SK-N-SH treated with all-trans-retinoic acid at 6 μM for 48 hours (cell line): ENCODE data around the gene TSR1.

Experiments
- ATAC-seq: fragments of 200-7000 bp; cut with Tn5 transposase; 3 replicates; pipeline ENCODE4 v1.9.1; 2020; ENCODE audit warnings: mild to moderate bottlenecking, moderate library complexity
- ARNTL ChIP-seq: fragments of 450-650 bp; formaldehyde crosslinking; IDR thresholded peaks from 2 replicates; pipeline ENCODE4 v1.5.0; 2020; ENCODE audit warnings: low read depth, mild to moderate bottlenecking, moderate library complexity, borderline replicate concordance
- BACH2 ChIP-seq: fragments of 250-450 bp; sonication (Bioruptor Pico); IDR thresholded peaks from 2 replicates; pipeline ENCODE4 v1.9.0; 2021; ENCODE audit warnings: mild to moderate bottlenecking, borderline replicate concordance
- CSDC2 ChIP-seq: fragments of 250-450 bp; sonication (Bioruptor Pico); IDR thresholded peaks from 2 replicates; pipeline ENCODE4 v1.5.0; 2020; ENCODE audit warnings: mild to moderate bottlenecking, moderate library complexity
- ESRRG ChIP-seq: fragments of 250-450 bp; sonication (Bioruptor Pico); IDR thresholded peaks from 2 replicates; pipeline ENCODE4 v1.6.1; 2021; ENCODE audit warnings: mild to moderate bottlenecking
- GLIS3 ChIP-seq: fragments of 250-450 bp; sonication (Bioruptor Pico); IDR thresholded peaks from 2 replicates; pipeline ENCODE4 v1.5.0; 2020; ENCODE audit warnings: mild to moderate bottlenecking, moderate library complexity
- ISL1 ChIP-seq: fragments of 250-450 bp; sonication (Bioruptor Pico); IDR thresholded peaks from 2 replicates; pipeline ENCODE4 v2.1.2; 2022; ENCODE audit warnings: mild to moderate bottlenecking, moderate library complexity
- OSR1 ChIP-seq: fragments of 250-450 bp; sonication (Bioruptor Pico); IDR thresholded peaks from 2 replicates; pipeline ENCODE4 v1.8.0; 2022; ENCODE audit warnings: moderate library complexity, mild to moderate bottlenecking, inconsistent platforms
- PPARA ChIP-seq: fragments of 250-450 bp; sonication (Bioruptor Pico); IDR thresholded peaks from 2 replicates; pipeline ENCODE4 v1.5.0; 2020; ENCODE audit warnings: mild to moderate bottlenecking, borderline replicate concordance
- RARB ChIP-seq: fragments of 250-450 bp; sonication (Bioruptor Pico); IDR thresholded peaks from 2 replicates; pipeline ENCODE4 v1.8.0; 2021; ENCODE audit warnings: mild to moderate bottlenecking, moderate library complexity
- SNAI2 ChIP-seq: fragments of 250-450 bp; sonication (Bioruptor Pico); IDR thresholded peaks from 2 replicates; pipeline ENCODE4 v1.5.0; 2020; ENCODE audit warnings: mild to moderate bottlenecking, moderate library complexity
- TCF4 ChIP-seq: fragments of 250-450 bp; sonication (Bioruptor Pico); IDR thresholded peaks from 2 replicates; pipeline ENCODE4 v1.8.0; 2021; ENCODE audit warnings: mild to moderate bottlenecking, moderate library complexity, borderline replicate concordance
- TOX ChIP-seq: fragments of 250-450 bp; sonication (Bioruptor Pico); IDR thresholded peaks from 2 replicates; pipeline ENCODE4 v1.8.0; 2021; ENCODE audit warnings: mild to moderate bottlenecking, moderate library complexity, borderline replicate concordance
- ZC3H10 ChIP-seq: fragments of 250-450 bp; sonication (Bioruptor Pico); IDR thresholded peaks from 2 replicates; pipeline ENCODE4 v1.5.1; 2021; ENCODE audit warnings: mild to moderate bottlenecking, moderate library complexity
- ZFP30 ChIP-seq: fragments of 450-650 bp; formaldehyde crosslinking; IDR thresholded peaks from 2 replicates; pipeline ENCODE4 v1.5.0; 2022; ENCODE audit warnings: mild to moderate bottlenecking, moderate library complexity
- ZNF565 ChIP-seq: fragments of 450-650 bp; formaldehyde crosslinking; conservative IDR thresholded peaks from 2 replicates; pipeline ENCODE4 v1.5.0; 2020; ENCODE audit warnings: low read depth, mild to moderate bottlenecking, moderate library complexity
- ZNF8 ChIP-seq: fragments of 450-650 bp; formaldehyde crosslinking; IDR thresholded peaks from 2 replicates; pipeline ENCODE4 v1.5.0; 2020; ENCODE audit warnings: mild to moderate bottlenecking, moderate library complexity
- TF ChIP-seq, protein P1 (sequence below): fragments of 250-450 bp; sonication (Bioruptor Pico); IDR thresholded peaks from 2 replicates; pipeline ENCODE4 v1.8.0; 2021; ENCODE audit warnings: low read depth, mild to moderate bottlenecking, moderate library complexity, borderline replicate concordance
- TF ChIP-seq, protein P2 (sequence below): fragments of 250-450 bp; sonication (Bioruptor Pico); IDR thresholded peaks from 2 replicates; pipeline ENCODE4 v1.8.0; 2020; ENCODE audit warnings: mild to moderate bottlenecking, moderate library complexity, borderline replicate concordance
- TF ChIP-seq, protein P3 (sequence below): fragments of 250-450 bp; sonication (Bioruptor Pico); IDR thresholded peaks from 2 replicates; pipeline ENCODE4 v1.5.1; 2020; ENCODE audit warnings: low read depth, mild to moderate bottlenecking, moderate library complexity
- TF ChIP-seq, protein P4 (sequence below): fragments of 250-450 bp; sonication (Bioruptor Pico); IDR thresholded peaks from 2 replicates; pipeline ENCODE4 v1.5.1; 2021; ENCODE audit warnings: mild to moderate bottlenecking, moderate library complexity

Gene TSR1

DNA sequence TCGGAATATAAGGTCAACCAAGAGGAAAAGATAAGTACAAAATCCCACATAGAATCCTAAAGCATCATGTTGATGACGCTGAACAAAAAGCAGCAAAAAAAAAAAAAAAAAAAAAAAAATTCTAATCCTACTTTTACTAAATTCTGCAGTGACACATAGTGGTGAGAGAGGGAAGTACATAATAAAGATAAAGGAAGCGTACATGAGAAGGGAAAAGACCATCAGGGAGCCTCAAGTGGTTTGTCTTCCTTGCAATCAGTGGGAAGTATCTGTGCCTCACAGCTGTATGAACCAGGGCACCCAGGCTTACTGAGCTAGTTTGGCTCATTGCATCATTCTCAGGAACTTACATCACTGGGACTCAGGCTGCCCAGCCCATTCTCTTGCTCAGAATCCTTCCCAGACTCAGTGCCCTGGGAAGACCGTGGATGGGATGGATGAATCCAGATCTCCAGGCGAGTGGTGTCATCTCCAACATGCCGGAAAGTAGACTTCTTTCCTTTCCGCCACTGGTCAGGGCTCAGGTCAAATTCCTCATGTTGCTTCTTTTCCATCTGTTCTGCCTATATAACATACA is 53.9 kb downstream of the TSR1 start:
- peak; percentile 82 for ATAC-seq
- TF ChIP-seq ZFP30, result no peak
- no peak for TF ChIP-seq TCF4
- no peak for TF ChIP-seq RARB
- TF ChIP-seq, protein P1, sequence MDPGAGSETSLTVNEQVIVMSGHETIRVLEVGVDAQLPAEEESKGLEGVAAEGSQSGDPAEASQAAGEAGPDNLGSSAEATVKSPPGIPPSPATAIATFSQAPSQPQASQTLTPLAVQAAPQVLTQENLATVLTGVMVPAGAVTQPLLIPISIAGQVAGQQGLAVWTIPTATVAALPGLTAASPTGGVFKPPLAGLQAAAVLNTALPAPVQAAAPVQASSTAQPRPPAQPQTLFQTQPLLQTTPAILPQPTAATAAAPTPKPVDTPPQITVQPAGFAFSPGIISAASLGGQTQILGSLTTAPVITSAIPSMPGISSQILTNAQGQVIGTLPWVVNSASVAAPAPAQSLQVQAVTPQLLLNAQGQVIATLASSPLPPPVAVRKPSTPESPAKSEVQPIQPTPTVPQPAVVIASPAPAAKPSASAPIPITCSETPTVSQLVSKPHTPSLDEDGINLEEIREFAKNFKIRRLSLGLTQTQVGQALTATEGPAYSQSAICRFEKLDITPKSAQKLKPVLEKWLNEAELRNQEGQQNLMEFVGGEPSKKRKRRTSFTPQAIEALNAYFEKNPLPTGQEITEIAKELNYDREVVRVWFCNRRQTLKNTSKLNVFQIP (CRISPR knock-in tag), result no peak
- no peak for TF ChIP-seq ISL1 (CRISPR knock-in tag)
- no peak for TF ChIP-seq ARNTL (CRISPR knock-in tag)
- TF ChIP-seq OSR1 (CRISPR knock-in tag), result no peak
- no peak for TF ChIP-seq ZNF8
- TF ChIP-seq CSDC2 (CRISPR knock-in tag), result no peak
- no peak for TF ChIP-seq ESRRG (CRISPR knock-in tag)

DNA sequence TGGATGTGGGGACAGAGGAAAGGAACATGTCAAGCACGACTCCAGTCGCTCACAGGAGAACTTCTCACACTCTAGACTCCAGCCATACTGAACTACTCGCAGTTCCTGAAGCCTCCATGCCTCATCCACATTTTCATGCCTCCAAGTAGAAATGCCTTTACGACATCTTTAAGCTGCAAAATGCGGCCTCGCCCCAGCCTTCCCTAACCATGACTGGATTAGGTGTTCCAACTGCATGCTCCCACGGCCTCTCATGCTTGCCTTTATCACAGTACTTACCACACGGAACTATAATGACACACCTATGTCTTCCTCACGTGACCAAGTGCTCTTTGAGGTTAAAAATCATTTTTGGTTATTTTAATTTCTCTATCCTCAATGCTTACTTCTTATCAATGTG is 56.5 kb downstream of the TSR1 start:
- TF ChIP-seq TOX (CRISPR knock-in tag) (no peak), ZNF8 (no peak), ISL1 (CRISPR knock-in tag) (no peak), OSR1 (CRISPR knock-in tag) (no peak), ARNTL (CRISPR knock-in tag) (no peak), BACH2 (CRISPR knock-in tag) (no peak), CSDC2 (CRISPR knock-in tag) (no peak), GLIS3 (CRISPR knock-in tag) (no peak), ZNF565 (CRISPR knock-in tag) (no peak), PPARA (CRISPR knock-in tag) (no peak), RARB (no peak)
- TF ChIP-seq, protein P2, sequence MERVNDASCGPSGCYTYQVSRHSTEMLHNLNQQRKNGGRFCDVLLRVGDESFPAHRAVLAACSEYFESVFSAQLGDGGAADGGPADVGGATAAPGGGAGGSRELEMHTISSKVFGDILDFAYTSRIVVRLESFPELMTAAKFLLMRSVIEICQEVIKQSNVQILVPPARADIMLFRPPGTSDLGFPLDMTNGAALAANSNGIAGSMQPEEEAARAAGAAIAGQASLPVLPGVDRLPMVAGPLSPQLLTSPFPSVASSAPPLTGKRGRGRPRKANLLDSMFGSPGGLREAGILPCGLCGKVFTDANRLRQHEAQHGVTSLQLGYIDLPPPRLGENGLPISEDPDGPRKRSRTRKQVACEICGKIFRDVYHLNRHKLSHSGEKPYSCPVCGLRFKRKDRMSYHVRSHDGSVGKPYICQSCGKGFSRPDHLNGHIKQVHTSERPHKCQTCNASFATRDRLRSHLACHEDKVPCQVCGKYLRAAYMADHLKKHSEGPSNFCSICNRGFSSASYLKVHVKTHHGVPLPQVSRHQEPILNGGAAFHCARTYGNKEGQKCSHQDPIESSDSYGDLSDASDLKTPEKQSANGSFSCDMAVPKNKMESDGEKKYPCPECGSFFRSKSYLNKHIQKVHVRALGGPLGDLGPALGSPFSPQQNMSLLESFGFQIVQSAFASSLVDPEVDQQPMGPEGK (CRISPR knock-in tag), result no peak
- TF ChIP-seq, protein P3, sequence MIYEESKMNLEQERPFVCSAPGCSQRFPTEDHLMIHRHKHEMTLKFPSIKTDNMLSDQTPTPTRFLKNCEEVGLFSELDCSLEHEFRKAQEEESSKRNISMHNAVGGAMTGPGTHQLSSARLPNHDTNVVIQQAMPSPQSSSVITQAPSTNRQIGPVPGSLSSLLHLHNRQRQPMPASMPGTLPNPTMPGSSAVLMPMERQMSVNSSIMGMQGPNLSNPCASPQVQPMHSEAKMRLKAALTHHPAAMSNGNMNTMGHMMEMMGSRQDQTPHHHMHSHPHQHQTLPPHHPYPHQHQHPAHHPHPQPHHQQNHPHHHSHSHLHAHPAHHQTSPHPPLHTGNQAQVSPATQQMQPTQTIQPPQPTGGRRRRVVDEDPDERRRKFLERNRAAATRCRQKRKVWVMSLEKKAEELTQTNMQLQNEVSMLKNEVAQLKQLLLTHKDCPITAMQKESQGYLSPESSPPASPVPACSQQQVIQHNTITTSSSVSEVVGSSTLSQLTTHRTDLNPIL (CRISPR knock-in tag), result no peak
- TF ChIP-seq, protein P4, sequence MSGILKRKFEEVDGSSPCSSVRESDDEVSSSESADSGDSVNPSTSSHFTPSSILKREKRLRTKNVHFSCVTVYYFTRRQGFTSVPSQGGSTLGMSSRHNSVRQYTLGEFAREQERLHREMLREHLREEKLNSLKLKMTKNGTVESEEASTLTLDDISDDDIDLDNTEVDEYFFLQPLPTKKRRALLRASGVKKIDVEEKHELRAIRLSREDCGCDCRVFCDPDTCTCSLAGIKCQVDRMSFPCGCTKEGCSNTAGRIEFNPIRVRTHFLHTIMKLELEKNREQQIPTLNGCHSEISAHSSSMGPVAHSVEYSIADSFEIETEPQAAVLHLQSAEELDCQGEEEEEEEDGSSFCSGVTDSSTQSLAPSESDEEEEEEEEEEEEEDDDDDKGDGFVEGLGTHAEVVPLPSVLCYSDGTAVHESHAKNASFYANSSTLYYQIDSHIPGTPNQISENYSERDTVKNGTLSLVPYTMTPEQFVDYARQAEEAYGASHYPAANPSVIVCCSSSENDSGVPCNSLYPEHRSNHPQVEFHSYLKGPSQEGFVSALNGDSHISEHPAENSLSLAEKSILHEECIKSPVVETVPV (CRISPR knock-in tag), result no peak
- ATAC-seq, result no peak

DNA sequence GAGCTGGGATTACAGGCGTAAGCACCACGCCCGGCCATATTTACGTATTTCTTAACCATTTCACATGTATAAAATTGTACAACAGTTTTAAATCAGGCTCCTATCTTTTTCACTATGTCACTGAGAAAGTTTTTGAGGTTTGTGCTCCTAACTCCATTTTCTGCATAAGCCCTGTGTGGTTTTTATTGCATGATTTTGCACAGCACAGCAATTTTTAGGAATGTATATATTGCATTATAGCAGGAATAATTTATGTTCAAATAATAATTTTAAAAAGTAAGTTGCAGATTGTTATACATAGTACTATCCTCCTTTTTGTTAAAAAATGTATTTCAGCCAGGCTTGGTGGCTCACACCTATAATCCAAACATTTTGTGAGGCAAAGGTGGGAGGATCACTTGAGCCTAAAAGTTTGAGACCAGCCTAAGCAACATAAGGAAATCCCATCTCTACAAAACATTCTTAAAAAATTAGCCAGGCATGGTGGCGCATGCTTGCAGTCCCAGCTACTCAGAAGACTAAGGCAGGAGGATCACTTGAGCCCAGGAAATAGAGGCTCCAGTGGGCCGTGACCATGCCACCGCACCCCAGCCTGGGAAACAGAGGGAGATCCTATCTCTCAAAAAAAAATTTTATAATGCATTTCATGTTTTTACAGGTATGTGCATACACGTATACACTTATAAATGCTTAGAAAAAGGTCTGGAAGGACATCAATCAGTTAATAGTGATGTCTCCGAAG is 58.7 kb downstream of the TSR1 start:
- no peak for ATAC-seq
- TF ChIP-seq SNAI2 (CRISPR knock-in tag) (no peak), ARNTL (CRISPR knock-in tag) (no peak), ZNF565 (CRISPR knock-in tag) (no peak), ISL1 (CRISPR knock-in tag) (no peak), PPARA (CRISPR knock-in tag) (no peak), ZNF8 (no peak), ZFP30 (no peak), ZC3H10 (no peak), TCF4 (no peak)
- TF ChIP-seq, protein P2 (CRISPR knock-in tag), result no peak
